Gastrocnemius medialis (tissue), 4 donors: ENCODE results near the gene KRT9. TPM values are rescaled to one million over a fixed set of nuclear protein-coding genes. Genes with fewer than 3 reads are reported as not detected.
A peak's percentile ranks its signal among the peaks of the same experiment; 100 is the strongest.
"Not testable (repeated sequence)": the region's sequence is repeated elsewhere in the genome, so short reads cannot be mapped to it uniquely, and the experiment has no call there.

Experiments used
- ATAC-seq, 2 donors: fragments of 150-250 bp; one replicate each; pipeline ENCODE4 v1.9.1; 2016
- DNase-seq, 2 donors: peaks; one replicate each; pipeline ENCODE4 v3.0.0-alpha.2; 2019
- H3K27ac ChIP-seq, 4 donors: fragments of 200-600 bp; sonication (generic); 1 replicate in 1 of 4; 2 replicates in 3 of 4; pipeline ENCODE4 v1.5.1; 2016 to 2018; ENCODE audit warnings: mild to moderate bottlenecking in 2 of 4, moderate library complexity in 1 of 4
- H3K27me3 ChIP-seq, 3 donors: fragments of 200-600 bp; sonication (generic) in 2 of 3; 1 replicate in 1 of 3; 2 replicates in 2 of 3; pipeline versions ENCODE4 v1.5.1 to v1.6.0; 2016 to 2019; ENCODE audit warnings: mild to moderate bottlenecking in 1 of 3, moderate library complexity in 1 of 3
- H3K36me3 ChIP-seq, 2 donors: fragments of 200-600 bp; sonication (generic) in 1 of 2; one replicate each; pipeline ENCODE4 v1.5.1; 2017 to 2018
- H3K4me1 ChIP-seq, 2 donors: fragments of 200-600 bp; sonication (generic) in 1 of 2; one replicate each; pipeline ENCODE4 v1.5.1; 2016 to 2017; ENCODE audit warnings: mild to moderate bottlenecking in 2 of 2
- H3K4me3 ChIP-seq, 4 donors: fragments of 200-600 bp; sonication (generic) in 3 of 4; 1 replicate in 1 of 4; 2 replicates in 3 of 4; pipeline ENCODE4 v1.5.1; 2016 to 2019; ENCODE audit warnings: mild to moderate bottlenecking in 2 of 4
- H3K9me3 ChIP-seq, 3 donors: fragments of 200-600 bp; sonication (generic) in 2 of 3; 1 replicate in 1 of 3; 2 replicates in 2 of 3; pipeline ENCODE4 v1.5.1; 2016 to 2019
- CTCF ChIP-seq, 5 experiments: fragments of 450-650 bp in 3 of 5; fragments of 200-600 bp in 2 of 5; sonication (generic) in 2 of 5; IDR thresholded peaks in 4 of 5; conservative IDR thresholded peaks in 1 of 5; 1 replicate in 4 of 5; 2 replicates in 1 of 5; pipeline ENCODE4 v1.5.1; 2016 to 2019; ENCODE audit warnings: antibody characterized with exemption in 5 of 5, mild to moderate bottlenecking in 3 of 5, moderate library complexity in 3 of 5
- POLR2A ChIP-seq, 2 donors: fragments of 450-650 bp; IDR thresholded peaks; one replicate each; pipeline ENCODE4 v1.6.1; 2017; ENCODE audit warnings: antibody characterized with exemption in 2 of 2, mild to moderate bottlenecking in 2 of 2, moderate library complexity in 2 of 2
- in situ Hi-C, 4 donors: fragments of 200-750 bp; cut with MboI; loops; one replicate each; pipeline versions ENCODE4 v1.15.0 to v1.8.0; 2017; ENCODE audit warnings: low sequenced_read_pairs in 4 of 4
- intact Hi-C: fragments of 100-400 bp; cut with DNase I; formaldehyde crosslinking; loops from one replicate; pipeline ENCODE4 v1.15.1; 2023; ENCODE audit warnings: low total_unique reads
- total RNA-seq, 4 donors: library from RNA; depleted of rRNA; stranded (reverse); fragments of >200 nt; gene quantifications; one replicate each; pipeline versions ENCODE4 v1.1.0 to v1.2.3, GENCODE V29; 2016

Gene KRT9
- total RNA-seq, 4 donors from 2014 or later, result not detected

GRCh38 chr17:41615454-41615853 lies 43.6 kb upstream of the KRT9 start:
- in situ Hi-C loops (no loop called here), intact Hi-C loops (no loop called here)
- Histone ChIP-seq H3K4me3 (no peak overlapping the region), H3K9me3 (no peaks in the 10 kb centered on the region), H3K27ac (no peak overlapping the region), H3K36me3 (no peaks in the 10 kb centered on the region), H3K4me1 (no peaks in the 10 kb centered on the region), H3K27me3 (peaks cover 0 to 2% (median 0%) of the 10 kb centered on the region in 3 donors)
- TF ChIP-seq POLR2A (IDR thresholded peaks at IDR 0.05), result no peak
- no peak for TF ChIP-seq CTCF (IDR thresholded peaks at IDR 0.05 in 4 of 5, conservative IDR thresholded peaks at IDR 0.05 in 1 of 5)
- ATAC-seq (no peak), DNase-seq (no peak)

- H3K27me3 ChIP-seq, ATAC-seq, H3K36me3 ChIP-seq, H3K4me3 ChIP-seq, H3K4me1 ChIP-seq, H3K27ac ChIP-seq, DNase-seq, intact Hi-C loops, H3K9me3 ChIP-seq, in situ Hi-C loops: not testable (repeated sequence)
Observed at GRCh38 chr17:41614767-41615166, 42.9 kb upstream of the KRT9 start.

- Histone ChIP-seq H3K27ac (no peak overlapping the region), H3K9me3 (no peaks in the 10 kb centered on the region), H3K4me3 (no peak overlapping the region), H3K4me1 (no peaks in the 10 kb centered on the region), H3K36me3 (no peaks in the 10 kb centered on the region), H3K27me3 (peaks cover 0 to 2% (median 0%) of the 10 kb centered on the region in 3 donors)
- in situ Hi-C loops (no loop called here), intact Hi-C loops (no loop called here)
- TF ChIP-seq POLR2A (IDR thresholded peaks at IDR 0.05) (no peak), CTCF (IDR thresholded peaks at IDR 0.05 in 4 of 5, conservative IDR thresholded peaks at IDR 0.05 in 1 of 5) (no peak)
- ATAC-seq, result no peak
- no peak for DNase-seq
Observed at GRCh38 chr17:41614098-41614497, 42.2 kb upstream of the KRT9 start.

- no peak overlapping the region for H3K4me3 ChIP-seq
- H3K27me3 ChIP-seq, result peaks cover 0 to 3% (median 0%) of the 10 kb centered on the region in 3 donors
- H3K36me3 ChIP-seq, result no peaks in the 10 kb centered on the region
- no peak for ATAC-seq
- in situ Hi-C loops, result no loop called here
- TF ChIP-seq CTCF (IDR thresholded peaks at IDR 0.05 in 4 of 5, conservative IDR thresholded peaks at IDR 0.05 in 1 of 5), result no peak
- no peak for TF ChIP-seq POLR2A (IDR thresholded peaks at IDR 0.05)
- no peaks in the 10 kb centered on the region for H3K9me3 ChIP-seq
- no peak for DNase-seq
- intact Hi-C loops, result no loop called here
- H3K27ac ChIP-seq, result no peak overlapping the region
- no peaks in the 10 kb centered on the region for H3K4me1 ChIP-seq
Observed at GRCh38 chr17:41613277-41614082, 41.6 kb upstream of the KRT9 start.

DNA sequence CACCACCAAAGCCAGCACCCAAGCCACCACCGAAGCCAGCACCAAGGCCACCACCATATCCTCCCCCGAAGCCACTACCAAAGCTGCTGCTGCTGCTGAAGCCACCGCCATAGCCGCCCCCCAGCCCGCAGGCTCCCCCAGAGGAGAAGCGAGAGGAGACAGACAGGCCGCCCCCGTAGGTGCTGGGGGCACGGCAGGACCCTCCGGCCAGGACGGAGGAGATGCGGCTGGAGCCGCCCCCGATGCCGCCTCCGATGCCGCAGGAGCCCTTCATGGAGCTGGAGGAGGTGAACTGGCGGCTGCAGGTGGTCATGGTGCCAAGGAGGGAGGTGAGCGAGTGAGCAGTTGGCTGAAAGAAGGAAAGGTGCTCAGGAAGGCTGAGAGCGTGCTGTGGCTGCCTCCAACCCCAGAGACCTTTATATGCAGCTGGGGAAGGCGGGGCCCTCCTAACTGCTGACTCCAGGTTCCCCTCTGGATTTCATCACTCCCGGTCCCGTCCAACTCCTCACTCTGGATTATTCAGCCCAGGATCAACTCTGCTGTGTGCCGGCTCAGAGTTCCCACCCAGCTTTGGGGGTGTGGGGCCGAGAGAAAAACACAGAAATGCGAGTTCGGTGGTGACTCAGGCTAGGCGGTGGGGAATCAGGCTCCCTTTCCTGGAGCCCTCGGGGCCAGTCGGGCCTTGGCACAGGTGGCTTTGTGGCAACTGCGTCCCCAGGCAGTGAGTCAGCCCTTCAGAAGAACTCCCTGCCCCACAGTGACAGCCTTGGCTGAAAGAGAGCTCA lies 40.7 kb upstream of the KRT9 start, which contains the start of gene KRT16:
Gene KRT16, minus strand, starts transcription at position 392 of the 785 bp plus-strand sequence. Its CDS starts 79 bp downstream, at position 313.
- in situ Hi-C loops, H3K27me3 ChIP-seq, H3K27ac ChIP-seq, H3K4me3 ChIP-seq, intact Hi-C loops, H3K4me1 ChIP-seq, H3K36me3 ChIP-seq, H3K9me3 ChIP-seq: not testable (repeated sequence)
- peak in 1 of 2 donors; percentile 15 for DNase-seq
- peak in 1 of 2 donors; percentile 68 for ATAC-seq
